Suppressor macrophage treated with lipopolysaccharide for 1 hour (primary cell): Measurements from ENCODE around the gene DPYD.

Source experiments
- DNase-seq, 3 donors: peaks; one replicate each; pipeline ENCODE4 v3.0.0-alpha.2; 2020 to 2022

The DPYD gene

GRCh38 chr1:97507863-97508262, 413.0 kb downstream of the DPYD start:
- no peak for DNase-seq

GRCh38 chr1:97506368-97506767, 414.5 kb downstream of the DPYD start:
- DNase-seq = peak in 2 of 3 donors; percentile 20 to 24

DNA sequence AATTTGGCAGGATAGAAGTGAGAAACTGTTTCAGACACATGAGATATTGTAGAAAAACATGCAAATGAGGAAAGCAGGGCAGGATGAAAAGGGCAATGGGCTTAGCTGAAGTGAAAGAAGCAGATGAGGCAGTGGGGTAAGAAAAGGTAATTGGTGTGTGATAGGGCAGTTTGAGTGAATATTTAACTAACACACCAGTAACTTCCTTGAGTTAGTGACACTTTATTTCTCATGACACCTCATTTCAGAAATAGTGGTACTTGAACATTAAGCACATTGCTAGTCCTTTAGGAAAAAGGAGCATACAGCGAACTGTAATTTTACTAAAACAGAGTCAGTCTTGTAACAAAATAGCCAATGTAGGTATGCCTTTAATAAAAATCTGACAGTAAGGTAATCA, 415.0 kb downstream of the DPYD start:
- no peak for DNase-seq

DNA sequence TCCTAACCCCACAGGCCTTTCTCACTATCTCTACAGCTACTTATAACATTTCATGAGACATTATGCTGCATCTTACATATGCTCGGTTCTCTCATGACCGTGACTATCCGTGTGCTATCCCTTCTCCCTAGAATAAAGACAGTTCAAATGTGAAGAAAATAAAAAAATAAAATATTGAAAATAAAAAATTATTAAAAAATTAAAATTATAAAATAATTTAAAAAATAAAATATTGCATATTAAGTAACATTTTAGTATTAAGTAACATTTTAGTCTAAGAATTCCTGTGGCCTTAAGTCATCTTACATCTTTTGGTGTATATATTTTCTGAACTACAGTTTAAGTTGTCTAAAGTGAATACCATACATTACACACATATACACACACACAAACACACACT, 415.5 kb downstream of the DPYD start:
- DNase-seq = no peak

GRCh38 chr1:97502360-97502759, 418.5 kb downstream of the DPYD start:
- no peak for DNase-seq

DNA sequence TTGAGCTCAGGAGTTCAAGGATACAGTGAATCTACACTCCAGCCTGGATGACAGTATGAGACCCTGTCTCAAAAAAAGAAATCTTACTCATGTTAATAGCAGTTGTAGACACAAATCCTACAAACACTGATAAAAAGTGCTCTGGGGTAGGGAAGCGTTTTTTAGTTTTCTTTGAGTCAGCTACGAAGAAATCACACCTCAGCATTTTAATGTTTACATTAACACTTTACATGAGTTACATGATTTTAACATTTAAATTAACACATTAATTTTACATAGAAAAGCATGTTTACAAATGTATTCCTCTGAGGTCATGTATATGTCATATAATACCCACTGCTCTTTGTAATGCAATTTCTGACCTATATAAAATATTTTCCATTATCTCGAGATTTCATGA, 419.2 kb downstream of the DPYD start:
- DNase-seq = no peak

GRCh38 chr1:97500760-97501159, 420.1 kb downstream of the DPYD start:
- DNase-seq = no peak

DNA sequence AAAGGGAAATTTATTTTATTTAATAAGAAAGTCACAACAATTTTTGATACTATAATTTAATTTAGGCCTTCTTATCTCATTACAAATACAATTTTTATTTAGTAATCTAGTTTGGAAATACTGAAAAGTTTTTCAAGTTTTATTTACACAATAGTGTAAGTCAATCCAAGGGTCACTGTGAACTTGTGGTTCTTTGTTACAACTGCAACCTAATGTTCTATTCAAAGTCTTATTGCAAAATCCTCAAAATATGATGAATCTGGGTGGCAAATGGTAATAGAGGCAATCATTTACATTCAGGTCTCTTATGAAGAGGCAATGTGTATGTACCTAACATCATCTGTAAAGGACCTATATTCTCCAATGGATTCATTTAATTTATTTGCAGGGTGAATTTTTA, 421.2 kb downstream of the DPYD start:
- DNase-seq = no peak

DNA sequence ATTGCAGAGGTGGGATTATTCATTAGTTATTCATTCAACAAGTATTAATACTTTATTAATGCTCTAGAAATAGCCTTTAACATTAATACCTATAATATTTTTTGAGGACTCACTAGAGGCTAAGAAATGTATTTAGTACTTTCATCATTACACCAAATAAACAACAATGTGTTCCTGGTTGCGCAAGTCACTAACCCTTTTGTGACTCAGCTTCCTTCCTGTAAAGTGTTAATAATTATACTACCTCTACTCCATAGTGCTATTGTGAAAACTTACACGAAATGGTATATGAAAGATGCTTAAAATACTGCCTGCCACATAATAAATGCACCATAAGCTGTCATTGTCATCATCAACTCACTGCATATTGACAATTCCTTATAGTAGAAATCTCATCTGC, 431.0 kb downstream of the DPYD start:
- peak; percentile 21 to 56 (median 50) for DNase-seq

DNA sequence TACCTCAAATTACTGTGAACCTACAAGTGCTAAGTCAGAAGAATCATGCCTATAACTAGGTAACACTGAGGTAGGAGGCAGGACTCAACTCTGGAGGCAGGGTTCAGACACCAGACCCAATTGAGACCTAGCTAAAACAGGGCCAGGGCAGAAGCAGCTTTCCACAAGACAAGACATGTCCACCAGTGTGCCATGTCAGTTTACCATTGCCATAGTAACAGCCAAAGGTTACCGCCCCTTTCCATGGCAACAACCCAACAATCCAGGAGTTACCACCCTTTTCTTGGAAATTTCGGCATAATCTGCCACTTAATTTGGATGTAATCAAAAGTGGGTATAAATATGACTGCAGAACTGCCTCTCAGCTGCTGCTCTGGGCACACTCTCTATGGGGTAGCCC, 432.3 kb downstream of the DPYD start:
- DNase-seq = no peak

- no peak for DNase-seq
Observed at GRCh38 chr1:97482022-97482421, 438.8 kb downstream of the DPYD start.

DNA sequence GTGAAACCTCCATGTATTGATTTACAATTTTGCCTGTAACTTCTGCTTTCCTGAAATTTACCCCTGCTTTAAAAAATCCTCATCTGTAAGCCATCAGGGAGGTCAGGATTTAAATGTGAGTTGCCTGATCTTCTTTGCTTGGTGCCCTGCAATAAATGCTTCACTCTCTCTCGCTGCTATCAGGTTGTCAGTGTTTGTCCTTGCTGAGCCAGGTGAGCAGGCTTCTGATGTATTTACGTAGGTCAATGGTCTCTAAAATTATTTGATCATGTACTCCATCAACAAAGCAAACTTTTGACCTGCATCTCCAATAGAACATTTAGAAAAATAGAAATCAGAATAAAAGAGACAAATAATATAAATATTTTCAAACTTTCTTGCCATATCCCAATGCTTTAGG, 453.4 kb downstream of the DPYD start:
- DNase-seq = no peak

GRCh38 chr1:97464305-97464704, 456.5 kb downstream of the DPYD start:
- no peak for DNase-seq

DNA sequence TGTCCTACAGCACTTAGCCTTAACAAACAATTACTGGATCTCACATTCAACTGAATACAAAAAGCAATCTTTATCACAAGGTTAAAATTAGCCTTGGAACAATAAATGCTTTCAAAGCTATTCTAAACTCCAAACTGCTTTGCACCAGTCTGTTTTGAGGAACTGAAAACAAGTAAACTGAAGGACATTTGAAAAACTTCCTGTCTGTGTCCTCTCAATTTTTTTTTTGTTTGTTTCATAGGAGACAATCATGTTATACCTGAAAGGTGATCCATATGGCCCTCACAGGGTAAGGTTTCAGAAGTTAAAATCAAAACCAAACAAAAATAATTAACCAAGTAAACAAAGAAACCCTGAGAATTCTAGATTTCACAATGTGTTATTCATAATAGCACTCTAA, 459.1 kb downstream of the DPYD start:
- peak; percentile 7 to 30 (median 24) for DNase-seq

DNA sequence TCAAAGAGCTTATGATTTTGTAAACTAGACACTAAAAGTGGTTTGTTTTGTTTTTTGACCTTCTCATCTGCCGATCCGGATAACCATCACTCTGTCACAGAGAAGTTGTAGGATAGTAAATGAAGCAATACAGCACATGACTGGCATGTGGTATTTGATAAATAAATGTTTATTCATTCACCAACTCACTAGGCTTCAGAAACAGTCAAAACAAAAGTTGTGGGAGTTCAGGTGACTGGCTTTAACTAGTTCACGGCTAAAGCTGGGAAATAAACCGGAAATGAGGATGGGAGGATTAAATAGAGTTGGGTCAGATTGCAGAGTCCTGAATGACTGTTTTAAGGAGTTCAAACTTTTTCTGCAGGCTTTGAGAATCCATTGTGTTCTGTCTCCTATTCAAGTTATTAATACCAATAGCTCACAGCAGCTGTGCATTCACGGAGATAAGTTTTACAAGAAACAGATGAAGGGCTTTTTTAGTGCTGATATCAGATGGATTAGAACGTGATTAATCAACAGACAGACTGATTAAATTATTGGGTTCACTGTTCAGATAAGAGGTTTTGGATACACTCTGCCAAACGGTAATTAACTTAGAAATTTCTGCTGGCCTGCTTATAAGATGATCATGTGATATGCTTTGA, 463.3 kb downstream of the DPYD start:
- no peak for DNase-seq

DNA sequence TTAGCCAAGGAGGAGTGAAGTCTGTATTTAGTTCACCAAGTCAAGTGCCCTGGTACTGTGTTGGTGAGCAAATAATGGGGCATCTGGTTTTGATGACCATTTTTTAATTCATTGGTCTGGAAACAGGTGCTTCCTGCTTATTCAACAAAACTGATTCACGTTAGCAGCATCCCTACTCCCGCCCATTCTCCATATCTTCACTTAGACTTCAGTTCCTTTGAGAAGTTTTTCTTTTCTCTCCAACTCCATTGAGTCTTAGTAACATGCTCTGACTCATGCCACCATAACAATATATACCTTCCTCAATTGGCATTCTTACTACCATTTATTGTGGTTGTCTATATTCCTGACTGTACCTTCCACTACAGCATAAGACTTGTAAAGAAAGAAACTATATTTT, 468.9 kb downstream of the DPYD start:
- no peak for DNase-seq

DNA sequence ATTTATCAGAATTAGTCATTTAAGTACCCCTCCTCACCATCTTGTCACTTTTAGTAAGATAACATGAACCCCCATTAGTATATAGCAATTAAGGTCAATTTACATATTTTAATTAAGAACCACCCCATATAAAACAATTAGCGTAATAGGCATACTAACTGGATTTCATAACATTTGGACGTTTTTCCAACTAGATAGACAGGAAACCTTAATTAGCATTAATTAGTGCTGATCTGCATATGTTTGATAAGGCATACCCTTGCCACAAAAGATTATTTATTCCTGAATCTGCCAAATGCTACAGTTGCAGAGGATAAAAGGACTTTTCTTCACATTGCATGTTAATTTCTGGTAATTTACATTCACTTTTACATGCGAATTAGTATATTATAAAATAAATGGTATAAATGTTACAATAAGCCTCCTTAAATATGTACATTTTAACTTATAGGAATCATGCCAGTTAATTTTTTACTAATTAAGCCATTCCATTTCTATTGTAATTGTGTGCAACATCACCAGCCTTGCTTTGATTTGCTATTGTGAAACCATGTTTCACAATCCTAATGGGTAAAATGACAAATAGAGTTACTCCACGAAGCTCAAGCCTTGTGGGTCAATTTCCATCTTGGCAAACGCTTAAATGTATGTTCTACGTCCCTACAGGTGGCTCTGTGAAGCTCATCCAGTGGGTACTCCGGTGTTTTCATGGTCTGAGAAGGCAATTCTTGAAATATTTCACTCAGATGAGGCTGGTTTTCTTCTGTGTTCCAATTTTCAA, 469.6 kb downstream of the DPYD start:
- DNase-seq = peak in 1 of 3 donors; percentile 18

DNA sequence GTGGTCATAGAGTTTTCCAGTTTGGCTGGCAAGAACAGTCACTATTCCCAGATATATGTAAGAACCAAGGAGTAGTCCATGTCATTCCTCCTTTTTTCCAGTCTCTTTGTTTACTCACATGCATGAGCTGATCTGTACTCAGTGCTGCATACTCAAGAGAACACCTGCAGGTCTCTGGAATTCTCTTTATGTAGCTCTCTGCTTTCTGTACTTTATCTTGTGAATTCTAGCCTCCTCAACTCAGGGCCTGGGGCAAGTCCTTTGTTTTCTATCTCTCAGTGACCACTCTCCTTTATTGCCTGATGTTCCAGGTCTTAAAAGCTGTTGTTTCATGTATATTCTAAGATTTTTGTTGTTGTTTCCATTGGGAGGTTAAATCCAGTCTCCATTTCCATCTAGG, 478.9 kb downstream of the DPYD start:
- no peak for DNase-seq

- DNase-seq = no peak
Observed at GRCh38 chr1:97433824-97434177, 487.0 kb downstream of the DPYD start.

DNA sequence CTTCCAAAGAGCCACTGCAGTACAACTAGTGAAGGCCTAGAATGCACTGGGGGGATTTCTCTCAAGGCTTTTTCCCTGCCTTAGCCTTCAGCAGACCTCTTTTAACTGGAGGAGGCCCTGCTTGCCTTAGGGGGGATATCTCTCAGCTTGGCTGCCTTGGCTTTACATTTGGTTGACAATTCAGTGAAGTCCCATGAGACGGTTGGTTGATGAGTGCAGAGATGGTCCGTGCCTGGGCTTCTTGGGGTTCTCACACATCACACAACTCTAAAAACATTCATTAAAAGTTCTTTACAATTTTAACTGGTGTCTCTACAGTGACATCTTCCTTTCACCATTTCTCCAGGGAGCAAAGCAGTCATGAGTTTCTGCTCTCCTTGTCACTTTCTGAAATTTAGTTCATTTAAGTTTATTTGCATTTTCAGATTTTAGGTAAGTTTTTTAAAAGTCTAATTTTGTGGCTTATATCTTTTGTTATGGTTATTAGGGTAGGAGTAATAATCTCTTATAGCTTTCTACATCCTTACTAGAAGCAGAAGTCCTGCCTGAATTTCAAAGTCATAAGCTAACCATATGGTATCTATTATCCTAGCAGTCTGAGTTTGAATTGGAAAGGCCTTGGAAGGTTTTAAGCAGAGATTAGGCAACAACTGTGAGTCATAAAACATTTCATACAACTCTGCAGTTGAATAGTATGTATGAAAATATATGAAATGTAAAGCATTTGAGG, 487.6 kb downstream of the DPYD start:
- peak; percentile 25 to 66 (median 63) for DNase-seq

DNA sequence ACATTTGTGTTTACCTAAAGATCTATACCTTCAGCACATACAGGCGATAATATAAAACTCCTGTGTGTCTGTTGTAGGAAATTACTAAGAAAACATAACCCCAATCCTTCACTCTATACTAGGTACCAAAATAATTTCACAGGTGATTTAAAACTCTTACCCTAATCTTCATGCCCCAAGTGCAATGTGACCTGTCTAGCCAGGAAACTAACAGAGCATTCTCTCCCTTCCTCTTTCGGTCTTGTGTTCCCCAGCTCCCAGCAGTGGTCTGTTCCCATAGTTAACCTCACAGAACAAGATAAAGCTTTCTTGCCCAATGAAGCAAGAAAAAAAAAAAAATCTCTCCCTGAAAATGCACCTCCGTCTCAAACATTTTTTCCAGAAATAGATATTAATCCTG, 493.5 kb downstream of the DPYD start:
- no peak for DNase-seq

DNA sequence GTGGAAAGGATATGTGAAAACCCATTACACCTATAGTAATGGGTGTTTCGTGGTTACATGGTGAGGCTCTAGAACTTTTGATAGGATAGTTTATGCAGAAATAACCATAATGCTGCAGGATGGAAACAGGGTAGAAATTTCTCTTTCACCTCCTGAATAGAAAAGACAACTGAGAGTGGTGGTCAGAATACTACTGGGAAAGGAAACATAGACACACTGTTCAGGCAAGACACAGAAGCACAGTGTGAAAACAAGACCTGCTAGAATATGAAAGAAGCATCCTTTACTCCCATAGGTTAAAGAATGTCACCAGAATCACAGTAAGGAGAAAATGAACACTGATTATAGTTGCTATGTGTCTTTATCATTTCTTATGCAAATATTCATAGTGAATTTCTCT, 496.6 kb downstream of the DPYD start:
- DNase-seq = no peak

- no peak for DNase-seq
Observed at GRCh38 chr1:97423403-97423802, 497.4 kb downstream of the DPYD start.

- no peak for DNase-seq
Observed at GRCh38 chr1:97417661-97418060, 503.2 kb downstream of the DPYD start.
